Fibroblast of lung (primary cell): ENCODE data around the gene NOL9. TPM values are rescaled to one million over a fixed set of nuclear protein-coding genes. Genes with fewer than 3 reads are reported as not detected.

ENCODE experiments used
- DNase-seq, 2 donors: peaks; one replicate each; pipeline versions ENCODE4 v3.0.0 to v3.0.0-alpha.2; 2010; ENCODE audit warnings: low read depth in 2 of 2
- H2AFZ ChIP-seq: 2 replicates; pipeline ENCODE4 v1.5.1; 2012; ENCODE audit warnings: low read length, control low read depth, inconsistent platforms
- H3K27ac ChIP-seq: 2 replicates; pipeline ENCODE4 v1.5.1; 2011; ENCODE audit warnings: low read length, control low read depth; ENCODE audit not compliant: insufficient read depth
- H3K27me3 ChIP-seq: 2 replicates; pipeline ENCODE4 v1.5.1; 2011; ENCODE audit warnings: mild to moderate bottlenecking, low read length; ENCODE audit not compliant: control insufficient read depth, insufficient read depth
- H3K36me3 ChIP-seq: 2 replicates; pipeline ENCODE4 v1.5.1; 2011; ENCODE audit warnings: low read length; ENCODE audit not compliant: control insufficient read depth, insufficient read depth
- H3K4me1 ChIP-seq: 2 replicates; pipeline ENCODE4 v1.5.1; 2011; ENCODE audit warnings: low read length; ENCODE audit not compliant: control insufficient read depth, insufficient read depth; ENCODE audit errors: extremely low read depth
- H3K4me2 ChIP-seq: 2 replicates; pipeline ENCODE4 v1.5.1; 2011; ENCODE audit warnings: low read length, control low read depth; ENCODE audit not compliant: insufficient read depth; ENCODE audit errors: extremely low read depth
- H3K4me3 ChIP-seq, 4 experiments: fragments of 200-600 bp in 1 of 4; sonication (generic) in 1 of 4; replicated peaks in 1 of 4; 2 replicates each; pipeline ENCODE4 v1.5.1; 2011 to 2016; ENCODE audit warnings: low read length in 4 of 4, low read depth in 3 of 4, mild to moderate bottlenecking in 3 of 4, control low read depth in 2 of 4, inconsistent platforms in 1 of 4, mixed read lengths in 1 of 4; ENCODE audit not compliant: insufficient read depth in 1 of 4; ENCODE audit errors: control extremely low read depth in 1 of 4
- H3K79me2 ChIP-seq: 2 replicates; pipeline ENCODE4 v1.5.1; 2012; ENCODE audit warnings: mild to moderate bottlenecking, low read length, inconsistent platforms; ENCODE audit not compliant: control insufficient read depth, insufficient read depth
- H3K9ac ChIP-seq: 2 replicates; pipeline ENCODE4 v1.5.1; 2011; ENCODE audit warnings: mild to moderate bottlenecking, low read length, control low read depth; ENCODE audit not compliant: insufficient read depth
- H3K9me3 ChIP-seq: 2 replicates; pipeline ENCODE4 v1.5.1; 2012; ENCODE audit warnings: low read depth, low read length; ENCODE audit not compliant: control insufficient read depth, insufficient read depth
- H4K20me1 ChIP-seq: 2 replicates; pipeline ENCODE4 v1.5.1; 2011; ENCODE audit warnings: low read length; ENCODE audit not compliant: control insufficient read depth, insufficient read depth; ENCODE audit errors: extremely low read depth
- EZH2 ChIP-seq: IDR thresholded peaks from 2 replicates; pipeline ENCODE4 v1.5.1; 2012; ENCODE audit warnings: low read length, control low read depth, mild to moderate bottlenecking; ENCODE audit errors: missing control alignments
- polyA plus RNA-seq, 2 donors: library from polyadenylated mRNA; depleted of rRNA in 1 of 2; stranded (reverse) in 1 of 2; unstranded in 1 of 2; fragments of >200 nt; gene quantifications; 2 replicates each; pipeline ENCODE4 v1.2.1, GENCODE V29; 2011 to 2012; ENCODE audit warnings: missing spikeins in 1 of 2
- total RNA-seq: library from RNA; depleted of rRNA; stranded (reverse); fragments of >200 nt; gene quantifications from 2 replicates; pipeline ENCODE4 v1.2.1, GENCODE V29; 2014
- TF ChIP-seq, protein P1 (sequence below), 2 donors: IDR thresholded peaks in 1 of 2; conservative IDR thresholded peaks in 1 of 2; 1 replicate in 1 of 2; 2 replicates in 1 of 2; pipeline ENCODE4 v1.5.1; 2011 to 2012; ENCODE audit warnings: low read length in 2 of 2, control low read depth in 1 of 2, inconsistent platforms in 1 of 2, low read depth in 1 of 2, mild to moderate bottlenecking in 1 of 2

Gene NOL9
- total and polyA plus RNA-seq, 2 donors (not counting 1 experiment from before 2014, with no cell fraction given): 17.5 to 19.0 TPM

- Histone ChIP-seq H3K9ac (no peak overlapping the region), H3K9me3 (no peaks in the 10 kb centered on the region), H2AFZ (no peak overlapping the region), H3K36me3 (peaks cover 13% of the 10 kb centered on the region), H3K4me1 (no peaks in the 10 kb centered on the region), H3K4me3 (no peak overlapping the region), H3K4me2 (no peak overlapping the region), H3K79me2 (no peaks in the 10 kb centered on the region), H4K20me1 (no peaks in the 10 kb centered on the region), H3K27me3 (no peaks in the 10 kb centered on the region), H3K27ac (no peak overlapping the region)
- no peak for TF ChIP-seq EZH2
- TF ChIP-seq, protein P1, sequence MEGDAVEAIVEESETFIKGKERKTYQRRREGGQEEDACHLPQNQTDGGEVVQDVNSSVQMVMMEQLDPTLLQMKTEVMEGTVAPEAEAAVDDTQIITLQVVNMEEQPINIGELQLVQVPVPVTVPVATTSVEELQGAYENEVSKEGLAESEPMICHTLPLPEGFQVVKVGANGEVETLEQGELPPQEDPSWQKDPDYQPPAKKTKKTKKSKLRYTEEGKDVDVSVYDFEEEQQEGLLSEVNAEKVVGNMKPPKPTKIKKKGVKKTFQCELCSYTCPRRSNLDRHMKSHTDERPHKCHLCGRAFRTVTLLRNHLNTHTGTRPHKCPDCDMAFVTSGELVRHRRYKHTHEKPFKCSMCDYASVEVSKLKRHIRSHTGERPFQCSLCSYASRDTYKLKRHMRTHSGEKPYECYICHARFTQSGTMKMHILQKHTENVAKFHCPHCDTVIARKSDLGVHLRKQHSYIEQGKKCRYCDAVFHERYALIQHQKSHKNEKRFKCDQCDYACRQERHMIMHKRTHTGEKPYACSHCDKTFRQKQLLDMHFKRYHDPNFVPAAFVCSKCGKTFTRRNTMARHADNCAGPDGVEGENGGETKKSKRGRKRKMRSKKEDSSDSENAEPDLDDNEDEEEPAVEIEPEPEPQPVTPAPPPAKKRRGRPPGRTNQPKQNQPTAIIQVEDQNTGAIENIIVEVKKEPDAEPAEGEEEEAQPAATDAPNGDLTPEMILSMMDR (conservative IDR thresholded peaks at IDR 0.05 in 1 of 2, IDR thresholded peaks at IDR 0.05 in 1 of 2; ENCODE audit: low read depth in 1 of 2, low read length in 2 of 2): no peak
- DNase-seq: peak in 1 of 2 donors; percentile 62
Observed at GRCh38 chr1:6521536-6521935, 32.8 kb downstream of the NOL9 start.

DNA sequence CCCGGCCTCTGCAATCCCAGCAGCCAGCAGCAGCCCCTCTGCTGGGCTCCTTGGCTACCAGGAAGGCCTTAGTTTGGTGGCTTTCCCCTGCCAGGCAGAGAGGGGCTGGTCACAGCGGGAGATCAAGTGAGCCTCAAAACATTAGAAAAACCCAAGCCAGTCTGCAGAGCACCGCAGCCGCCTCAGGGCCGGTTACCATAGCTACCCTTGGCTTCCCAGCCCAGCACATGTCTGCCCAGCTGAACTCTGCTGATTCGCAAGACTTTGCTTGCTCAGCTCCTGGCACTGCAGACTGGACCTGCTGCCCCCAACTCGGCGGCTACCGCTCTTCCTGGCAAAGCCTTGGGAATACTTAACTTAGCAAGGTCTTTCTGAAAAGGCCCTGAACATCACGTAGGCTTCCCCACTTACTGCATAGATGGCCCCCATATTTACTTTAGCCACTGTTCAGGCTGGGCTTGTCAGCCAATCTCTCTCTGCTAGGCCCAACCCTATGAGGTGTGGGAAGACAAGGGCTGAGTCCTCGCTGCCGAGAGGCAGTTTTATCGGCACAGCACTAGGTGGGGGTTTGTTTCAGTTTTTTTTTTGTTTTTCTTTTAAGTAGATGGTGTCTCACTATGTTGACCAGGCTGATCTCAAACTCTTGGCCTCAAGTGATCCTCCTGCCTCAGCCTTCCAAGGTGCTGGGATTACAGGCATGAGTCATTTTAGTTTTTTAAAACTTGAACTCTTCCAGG lies 34.2 kb downstream of the NOL9 start:
- peaks cover 3% of the 10 kb centered on the region for H3K36me3 ChIP-seq
- H3K4me2 ChIP-seq: peak overlapping the region; percentile 41
- no peaks in the 10 kb centered on the region for H4K20me1 ChIP-seq
- no peaks in the 10 kb centered on the region for H3K79me2 ChIP-seq
- no peak for TF ChIP-seq EZH2
- TF ChIP-seq, protein P1 (conservative IDR thresholded peaks at IDR 0.05 in 1 of 2, IDR thresholded peaks at IDR 0.05 in 1 of 2; ENCODE audit: low read depth in 1 of 2, low read length in 2 of 2): no peak
- H3K9me3 ChIP-seq: no peaks in the 10 kb centered on the region
- no peaks in the 10 kb centered on the region for H3K27me3 ChIP-seq
- H3K27ac ChIP-seq: no peak overlapping the region
- no peak overlapping the region for H3K9ac ChIP-seq
- no peak overlapping the region for H3K4me3 ChIP-seq
- peak; percentile 75 to 84 for DNase-seq
- H2AFZ ChIP-seq: no peak overlapping the region
- no peaks in the 10 kb centered on the region for H3K4me1 ChIP-seq

- H3K4me2 ChIP-seq: no peak overlapping the region
- no peaks in the 10 kb centered on the region for H4K20me1 ChIP-seq
- no peak overlapping the region for H2AFZ ChIP-seq
- H3K9ac ChIP-seq: no peak overlapping the region
- no peak overlapping the region for H3K27ac ChIP-seq
- peaks cover 3% of the 10 kb centered on the region for H3K36me3 ChIP-seq
- no peaks in the 10 kb centered on the region for H3K79me2 ChIP-seq
- TF ChIP-seq, protein P1 (conservative IDR thresholded peaks at IDR 0.05 in 1 of 2, IDR thresholded peaks at IDR 0.05 in 1 of 2; ENCODE audit: low read depth in 1 of 2, low read length in 2 of 2): no peak
- no peak for TF ChIP-seq EZH2
- H3K27me3 ChIP-seq: no peaks in the 10 kb centered on the region
- H3K4me3 ChIP-seq: no peak overlapping the region
- peak in 1 of 2 donors; percentile 46 for DNase-seq
- no peaks in the 10 kb centered on the region for H3K4me1 ChIP-seq
- H3K9me3 ChIP-seq: no peaks in the 10 kb centered on the region
Observed at GRCh38 chr1:6519491-6519934, 34.8 kb downstream of the NOL9 start.
